NCI-H128 (cell line): ENCODE results near the gene DNAH10.
"Not testable (repeated sequence)": the region's sequence is repeated elsewhere in the genome, so short reads cannot be mapped to it uniquely, and the experiment has no call there.

ENCODE experiments used
- DNase-seq: peaks from one replicate; lab custom pipeline; 2025; ENCODE audit not compliant: unreplicated experiment; lab: John Stamatoyannopoulos, UW

DNAH10 gene

GRCh38 chr12:123748161-123748560 is 13.9 kb upstream of the DNAH10 start:
- no peak for DNase-seq

- DNase-seq, result no peak
Measured at GRCh38 chr12:123748661-123749060, 13.4 kb upstream of the DNAH10 start.

- no peak for DNase-seq
Measured at GRCh38 chr12:123749355-123749754, 12.7 kb upstream of the DNAH10 start.

GRCh38 chr12:123750159-123750656 is 11.9 kb upstream of the DNAH10 start:
- no peak for DNase-seq

- DNase-seq, result no peak
Measured at GRCh38 chr12:123752046-123752445, 10.1 kb upstream of the DNAH10 start.

GRCh38 chr12:123754041-123754772 is 7.9 kb upstream of the DNAH10 start:
- no peak for DNase-seq

GRCh38 chr12:123757561-123757960 is 4.5 kb upstream of the DNAH10 start:
- DNase-seq, result no peak

- no peak for DNase-seq
Measured at GRCh38 chr12:123760267-123760938, 1.7 kb upstream of the DNAH10 start.

- DNase-seq, result no peak
Measured at GRCh38 chr12:123762715-123763052, 583 bp downstream of the DNAH10 start.

GRCh38 chr12:123763093-123763492 is 992 bp downstream of the DNAH10 start:
- DNase-seq, result no peak

GRCh38 chr12:123764109-123764508 is 2.0 kb downstream of the DNAH10 start:
- no peak for DNase-seq

GRCh38 chr12:123765504-123766035 is 3.5 kb downstream of the DNAH10 start:
- no peak for DNase-seq

- DNase-seq, result no peak
Measured at GRCh38 chr12:123767613-123768012, 5.5 kb downstream of the DNAH10 start.

- DNase-seq, result no peak
Measured at GRCh38 chr12:123771261-123771660, 9.2 kb downstream of the DNAH10 start.

- no peak for DNase-seq
Measured at GRCh38 chr12:123772074-123772473, 10.0 kb downstream of the DNAH10 start.

- no peak for DNase-seq
Measured at GRCh38 chr12:123773375-123773774, 11.3 kb downstream of the DNAH10 start.

GRCh38 chr12:123779551-123779950 is 17.4 kb downstream of the DNAH10 start:
- DNase-seq, result no peak

GRCh38 chr12:123782997-123783792 is 21.1 kb downstream of the DNAH10 start:
- no peak for DNase-seq

GRCh38 chr12:123787466-123787865 is 25.4 kb downstream of the DNAH10 start:
- DNase-seq, result no peak

GRCh38 chr12:123788541-123788940 is 26.4 kb downstream of the DNAH10 start:
- no peak for DNase-seq

- not testable (repeated sequence) for DNase-seq
Measured at GRCh38 chr12:123789422-123789821, 27.3 kb downstream of the DNAH10 start.
